PC-9 (cell line): ENCODE data around the gene CCDC150.

Experiments used
- CTCF ChIP-seq: fragments of 200-600 bp; sonication (generic); conservative IDR thresholded peaks from 2 replicates; pipeline ENCODE4 v1.6.1; 2017; ENCODE audit warnings: mixed run types, antibody characterized with exemption, mild to moderate bottlenecking, moderate library complexity
- EZH2 ChIP-seq: fragments of 200-600 bp; sonication (generic); IDR thresholded peaks from 2 replicates; pipeline ENCODE4 v1.8.0; 2017; ENCODE audit warnings: antibody characterized with exemption, low read depth

GRCh38 chr2:196745711-196746110 lies 106.2 kb downstream of the CCDC150 start:
- TF ChIP-seq CTCF = no peak
- no peak for TF ChIP-seq EZH2
